GM12891 (cell line): ENCODE data around the gene CNTN5.

Experiments
- POLR2A ChIP-seq: IDR thresholded peaks from 2 replicates; pipeline ENCODE4 v1.6.1; 2011; ENCODE audit warnings: low read depth, low read length, control low read depth
- TAF1 ChIP-seq: IDR thresholded peaks from 2 replicates; pipeline ENCODE4 v1.6.1; 2011; ENCODE audit warnings: low read depth, low read length, control low read depth

GRCh38 chr11:100297516-100297915, 1276.8 kb downstream of the CNTN5 start:
- no peak for TF ChIP-seq TAF1
- TF ChIP-seq POLR2A: no peak
